Measurements from ENCODE around the gene CFAP46.

The CFAP46 gene

GRCh38 chr10:132862485-132863420 is 79.6 kb downstream of the CFAP46 start:
- no peak for DNase-seq (ENCODE audit: low read depth in 3 of 3)

- DNase-seq (ENCODE audit: low read depth in 3 of 3) = no peak
Measured at GRCh38 chr10:132861884-132862461, 80.4 kb downstream of the CFAP46 start.

- DNase-seq (ENCODE audit: low read depth in 3 of 3) = no peak
Measured at GRCh38 chr10:132861116-132861691, 81.2 kb downstream of the CFAP46 start.

- DNase-seq (ENCODE audit: low read depth in 3 of 3) = no peak
Measured at GRCh38 chr10:132860532-132860931, 81.8 kb downstream of the CFAP46 start.

GRCh38 chr10:132859084-132859855 is 83.1 kb downstream of the CFAP46 start:
- no peak for DNase-seq (ENCODE audit: low read depth in 3 of 3)

DNA sequence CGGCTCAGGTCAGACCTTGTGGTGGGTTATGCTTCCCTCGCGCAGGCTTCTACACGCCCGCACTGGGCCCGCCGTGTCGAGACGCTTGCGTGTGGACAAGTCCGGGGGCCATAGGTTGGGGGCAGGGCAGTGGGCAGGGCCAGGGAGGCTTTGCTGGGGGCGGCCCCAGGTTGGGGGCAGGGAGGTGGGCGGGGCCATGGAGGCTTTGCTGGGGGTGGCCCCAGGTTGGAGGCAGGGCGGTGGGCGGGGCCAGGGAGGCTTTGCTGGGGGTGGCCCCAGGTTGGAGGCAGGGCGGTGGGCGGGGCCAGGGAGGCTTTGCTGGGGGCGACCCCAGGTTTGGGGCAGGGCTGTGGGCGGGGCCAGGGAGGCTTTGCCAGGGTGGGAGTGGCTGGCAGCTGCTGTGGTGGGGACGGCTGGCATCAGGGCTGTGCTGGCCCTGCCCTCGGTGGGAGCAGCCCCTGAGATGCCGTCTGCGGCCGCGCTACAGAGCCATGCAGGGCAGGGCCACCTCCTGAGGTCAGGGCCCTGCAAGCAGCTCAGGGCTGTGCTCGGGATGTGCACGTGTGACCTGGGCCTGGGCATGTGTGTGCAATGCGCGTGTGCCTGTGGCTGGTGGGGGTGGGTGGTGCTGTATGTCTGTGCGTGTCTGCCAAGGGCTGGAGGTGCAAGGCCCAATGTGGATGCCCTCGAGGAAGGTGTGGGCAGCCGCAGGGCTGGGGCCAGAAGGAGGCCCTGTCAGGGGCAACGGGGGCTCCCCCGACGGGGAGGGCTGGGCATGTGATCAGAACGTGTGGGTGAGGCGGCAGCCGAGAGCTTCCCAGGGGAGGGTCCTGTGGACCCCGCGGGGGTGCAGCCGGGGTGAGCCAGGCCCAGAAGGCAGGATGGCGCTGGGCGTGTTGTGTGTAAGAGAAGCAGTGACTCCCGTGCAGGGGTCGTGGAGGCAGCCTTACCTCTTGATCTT is 84.0 kb downstream of the CFAP46 start:
- no peak for DNase-seq (ENCODE audit: low read depth in 3 of 3)

DNA sequence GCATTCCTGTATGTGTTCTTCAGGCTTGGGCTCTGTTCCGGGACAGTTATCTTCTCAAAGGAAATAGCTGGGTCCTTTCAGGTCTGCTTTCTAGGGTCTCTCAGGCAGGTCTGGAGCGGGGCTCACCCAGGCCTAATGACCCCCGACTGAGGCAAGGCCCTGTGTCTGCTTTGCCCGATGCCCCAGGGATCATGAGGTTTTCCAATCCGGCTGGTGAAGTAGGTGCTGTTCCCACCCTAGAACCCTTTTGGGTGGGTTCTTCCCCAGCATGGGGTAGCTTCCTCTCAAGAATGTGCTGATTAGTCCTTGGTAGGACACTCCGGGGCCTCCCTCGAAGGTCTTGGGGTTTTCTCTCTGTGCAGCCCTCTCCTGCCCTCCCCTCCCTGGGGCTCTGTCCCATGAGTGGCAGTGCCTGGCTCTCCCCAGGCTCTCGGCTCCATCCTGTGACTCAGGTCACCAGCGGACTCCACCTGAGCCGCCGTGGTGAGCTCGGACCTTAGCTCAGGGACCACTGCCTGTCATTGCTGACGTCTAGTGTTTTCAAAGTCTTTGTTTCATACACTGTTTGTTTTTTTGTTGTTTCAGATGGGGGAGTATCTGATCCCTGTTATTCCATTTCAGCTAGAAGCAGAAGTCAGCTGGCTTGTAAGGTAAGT is 85.4 kb downstream of the CFAP46 start:
- DNase-seq (ENCODE audit: low read depth in 3 of 3) = no peak

DNA sequence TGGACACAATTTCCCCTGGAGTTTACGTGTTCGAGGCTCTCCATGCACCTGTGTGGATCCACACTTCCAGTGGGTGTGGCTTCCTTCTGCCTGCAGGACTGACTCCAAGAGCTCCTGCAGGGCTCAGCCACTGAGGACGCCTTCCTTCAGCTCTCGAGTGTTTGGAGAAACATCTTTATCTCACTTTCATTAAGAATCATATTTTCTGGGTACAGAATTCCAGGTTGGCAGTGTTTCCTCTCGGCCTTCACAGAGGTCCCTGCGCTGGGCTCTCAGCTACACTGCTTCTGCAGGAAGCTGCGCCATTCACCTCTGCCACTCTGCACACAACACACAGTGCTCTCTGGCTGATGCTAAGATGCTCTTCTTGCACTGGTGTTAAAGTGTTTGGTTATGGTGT is 86.5 kb downstream of the CFAP46 start:
- DNase-seq (ENCODE audit: low read depth in 3 of 3) = no peak

- DNase-seq (ENCODE audit: low read depth in 3 of 3) = no peak
Measured at GRCh38 chr10:132851451-132851850, 90.9 kb downstream of the CFAP46 start.

- DNase-seq (ENCODE audit: low read depth in 3 of 3) = no peak
Measured at GRCh38 chr10:132850896-132851295, 91.5 kb downstream of the CFAP46 start.

- no peak for DNase-seq (ENCODE audit: low read depth in 3 of 3)
Measured at GRCh38 chr10:132850246-132850645, 92.1 kb downstream of the CFAP46 start.

- DNase-seq (ENCODE audit: low read depth in 3 of 3) = no peak
Measured at GRCh38 chr10:132849546-132850031, 92.8 kb downstream of the CFAP46 start.

DNA sequence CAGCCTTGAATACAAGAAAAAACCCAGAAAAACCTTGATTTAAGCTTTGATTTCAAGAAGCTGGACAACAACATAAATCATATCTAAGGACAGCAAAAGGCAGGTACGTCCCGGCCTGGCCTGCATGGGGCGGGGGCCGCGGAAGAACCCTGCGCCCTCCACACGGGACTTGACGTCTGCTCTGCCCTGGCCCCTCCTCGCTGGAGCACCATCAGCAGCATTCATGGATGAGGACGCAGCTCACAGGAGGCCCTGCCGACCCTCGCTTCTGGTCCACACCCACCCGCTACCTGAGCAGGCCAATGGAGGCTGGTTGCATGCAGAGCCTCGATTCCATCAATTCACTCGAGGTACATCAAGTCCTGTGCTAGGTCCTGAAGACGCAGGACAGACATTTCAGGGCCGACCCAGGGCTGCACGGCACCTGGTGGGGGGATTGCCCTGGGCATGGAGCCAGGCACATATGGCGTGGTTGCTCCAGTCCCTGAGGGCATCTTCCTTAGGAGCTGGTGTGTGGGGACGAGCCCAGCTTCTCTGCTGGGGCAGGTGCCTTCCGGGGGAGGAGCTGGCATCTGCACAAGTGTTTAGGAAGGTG is 93.3 kb downstream of the CFAP46 start:
- DNase-seq (ENCODE audit: low read depth in 3 of 3) = no peak

- no peak for DNase-seq (ENCODE audit: low read depth in 3 of 3)
Measured at GRCh38 chr10:132848291-132848701, 94.1 kb downstream of the CFAP46 start.

GRCh38 chr10:132847856-132848255 is 94.5 kb downstream of the CFAP46 start:
- no peak for DNase-seq (ENCODE audit: low read depth in 3 of 3)

DNA sequence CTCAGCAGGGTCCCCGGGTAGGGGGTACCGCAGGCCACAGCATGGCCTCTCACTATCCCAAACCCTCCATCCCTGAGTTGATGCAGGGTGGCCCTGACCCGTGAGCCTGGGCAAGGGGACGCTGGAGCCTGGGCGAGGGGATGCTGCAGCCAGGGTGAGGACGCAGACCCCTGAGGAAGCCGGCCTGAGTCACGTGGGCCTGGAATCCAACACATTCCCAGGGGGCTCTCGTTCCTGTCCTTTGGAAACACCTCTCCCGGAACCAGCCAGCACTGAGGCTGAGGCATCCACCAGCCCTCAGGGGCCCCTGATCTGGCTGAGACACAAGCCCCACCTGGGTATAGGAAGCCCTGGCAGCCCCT is 95.0 kb downstream of the CFAP46 start:
- no peak for DNase-seq (ENCODE audit: low read depth in 3 of 3)

GRCh38 chr10:132846631-132847415 is 95.5 kb downstream of the CFAP46 start:
- no peak for DNase-seq (ENCODE audit: low read depth in 3 of 3)

DNA sequence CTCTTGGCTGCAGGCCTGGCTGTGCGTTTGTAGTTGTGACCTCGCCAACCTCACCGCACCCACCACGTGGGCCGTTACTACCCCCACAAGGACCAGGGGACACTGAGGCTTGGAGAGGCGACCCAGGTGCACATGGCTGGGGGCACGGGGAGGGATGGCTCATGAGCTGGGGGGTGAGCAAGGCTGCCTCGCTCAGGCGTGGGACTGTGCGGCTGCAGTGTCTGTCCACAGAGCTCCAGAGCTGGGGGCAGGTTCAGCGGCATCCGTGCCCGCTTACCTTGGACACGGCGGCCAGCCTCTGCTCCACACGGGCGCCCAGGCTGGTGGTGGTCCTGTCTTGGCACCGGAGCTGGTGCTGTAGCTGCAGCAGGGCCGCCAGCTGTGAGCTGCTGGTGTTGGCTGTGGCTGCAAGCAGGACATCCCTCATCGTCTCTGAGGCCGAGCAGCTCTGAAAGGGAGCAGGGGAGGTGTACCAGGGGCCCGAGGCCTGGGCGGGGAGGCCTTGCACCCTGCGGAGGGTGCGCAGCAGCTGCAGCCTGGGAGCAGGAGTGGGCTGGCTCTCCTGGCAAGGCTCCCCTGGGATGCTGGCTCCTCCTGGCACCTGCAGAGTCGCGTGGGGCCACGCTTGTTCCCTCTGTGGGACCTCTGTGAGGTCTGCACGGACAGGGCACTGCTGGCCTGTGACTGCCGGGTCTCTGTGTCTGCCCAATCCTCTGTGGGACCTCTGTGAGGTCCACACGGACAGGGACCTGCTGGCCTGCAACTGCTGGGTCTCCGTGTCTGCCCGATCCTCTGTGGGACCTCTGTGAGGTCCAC is 96.4 kb downstream of the CFAP46 start:
- no peak for DNase-seq (ENCODE audit: low read depth in 3 of 3)

Data from stimulated activated CD4-positive, alpha-beta T cell treated with anti-CD3 and anti-CD28 coated beads, TNF-alpha, amount 100 ng/mL, for 4 hours (primary cell).